Mammary epithelial cell (primary cell): ENCODE data around the gene CHIA.

Experiments
- EZH2 ChIP-seq: IDR thresholded peaks from 2 replicates; pipeline ENCODE4 v1.6.1; 2012; ENCODE audit warnings: low read length, inconsistent platforms, borderline replicate concordance
- TF ChIP-seq, protein P1 (sequence below), 2 donors: IDR thresholded peaks in 1 of 2; conservative IDR thresholded peaks in 1 of 2; 2 replicates each; pipeline ENCODE4 v1.5.1; 2011 to 2012; ENCODE audit warnings: inconsistent platforms in 2 of 2, low read length in 2 of 2, mild to moderate bottlenecking in 2 of 2, control low read depth in 1 of 2, low read depth in 1 of 2; ENCODE audit not compliant: insufficient read depth in 1 of 2; ENCODE audit errors: extremely low read depth in 1 of 2

DNA sequence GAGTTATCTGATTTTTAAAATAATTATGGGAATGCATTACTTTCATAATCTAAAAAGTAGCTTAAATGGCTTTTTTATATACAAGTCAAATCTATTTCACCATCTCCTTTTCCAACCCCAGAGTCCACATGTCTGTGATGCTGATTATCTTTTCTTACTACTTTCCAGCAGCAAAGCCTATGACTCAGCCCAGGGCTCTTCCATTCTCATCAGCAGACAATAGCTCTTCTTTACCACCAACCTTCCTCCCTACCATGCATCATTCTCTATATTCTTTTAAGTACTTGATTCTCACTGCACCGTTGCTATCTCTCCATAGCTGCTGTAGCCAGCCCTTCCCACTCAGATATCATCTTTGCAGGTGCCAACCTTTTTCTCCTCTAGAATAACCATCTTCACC, 75.6 kb downstream of the CHIA start:
- TF ChIP-seq, protein P1, sequence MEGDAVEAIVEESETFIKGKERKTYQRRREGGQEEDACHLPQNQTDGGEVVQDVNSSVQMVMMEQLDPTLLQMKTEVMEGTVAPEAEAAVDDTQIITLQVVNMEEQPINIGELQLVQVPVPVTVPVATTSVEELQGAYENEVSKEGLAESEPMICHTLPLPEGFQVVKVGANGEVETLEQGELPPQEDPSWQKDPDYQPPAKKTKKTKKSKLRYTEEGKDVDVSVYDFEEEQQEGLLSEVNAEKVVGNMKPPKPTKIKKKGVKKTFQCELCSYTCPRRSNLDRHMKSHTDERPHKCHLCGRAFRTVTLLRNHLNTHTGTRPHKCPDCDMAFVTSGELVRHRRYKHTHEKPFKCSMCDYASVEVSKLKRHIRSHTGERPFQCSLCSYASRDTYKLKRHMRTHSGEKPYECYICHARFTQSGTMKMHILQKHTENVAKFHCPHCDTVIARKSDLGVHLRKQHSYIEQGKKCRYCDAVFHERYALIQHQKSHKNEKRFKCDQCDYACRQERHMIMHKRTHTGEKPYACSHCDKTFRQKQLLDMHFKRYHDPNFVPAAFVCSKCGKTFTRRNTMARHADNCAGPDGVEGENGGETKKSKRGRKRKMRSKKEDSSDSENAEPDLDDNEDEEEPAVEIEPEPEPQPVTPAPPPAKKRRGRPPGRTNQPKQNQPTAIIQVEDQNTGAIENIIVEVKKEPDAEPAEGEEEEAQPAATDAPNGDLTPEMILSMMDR (conservative IDR thresholded peaks at IDR 0.05 in 1 of 2, IDR thresholded peaks at IDR 0.05 in 1 of 2; ENCODE audit: extremely low read depth in 1 of 2, insufficient read depth in 1 of 2, low read depth in 1 of 2, low read length in 2 of 2): no peak
- TF ChIP-seq EZH2: no peak
